Measurements from ENCODE around the gene MAP2K6.

Gene MAP2K6

DNA sequence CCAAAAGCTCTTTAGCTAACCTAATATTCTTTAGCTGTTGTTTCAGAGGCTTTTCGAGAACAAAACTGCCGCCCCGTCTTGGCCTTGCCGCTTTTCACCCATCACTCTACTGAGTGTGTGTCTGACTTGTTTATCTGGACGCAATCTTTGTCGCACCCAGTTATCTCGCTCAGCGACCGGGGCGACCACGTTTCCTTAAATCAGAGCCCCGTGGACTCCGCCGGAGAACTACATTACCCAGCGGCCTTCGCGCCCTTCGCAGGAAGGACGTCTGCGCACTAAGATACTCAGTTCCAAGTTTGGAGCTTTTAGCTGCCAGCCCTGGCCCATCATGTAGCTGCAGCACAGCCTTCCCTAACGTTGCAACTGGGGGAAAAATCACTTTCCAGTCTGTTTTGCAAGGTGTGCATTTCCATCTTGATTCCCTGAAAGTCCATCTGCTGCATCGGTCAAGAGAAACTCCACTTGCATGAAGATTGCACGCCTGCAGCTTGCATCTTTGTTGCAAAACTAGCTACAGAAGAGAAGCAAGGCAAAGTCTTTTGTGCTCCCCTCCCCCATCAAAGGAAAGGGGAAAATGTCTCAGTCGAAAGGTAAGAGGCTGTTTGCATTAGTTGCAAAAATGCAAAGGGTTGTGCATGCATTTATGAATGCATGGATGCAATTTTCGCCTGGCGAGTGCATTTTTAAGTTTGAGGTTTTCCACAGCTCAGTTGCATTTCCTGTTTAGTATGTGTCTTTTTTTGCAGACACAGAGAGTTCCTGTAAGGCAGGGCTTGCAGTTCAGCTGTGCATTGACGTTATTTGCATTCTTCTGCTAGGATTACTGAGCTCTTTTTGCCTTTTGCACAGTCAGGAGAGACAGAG is at the start of gene MAP2K6:
TSS of gene MAP2K6 (plus strand) at position 290 of the 867 bp plus-strand sequence. CDS start at position 578, 288 bp downstream.
- peak; percentile 79 to 97 (median 86) for DNase-seq
- intact Hi-C loops (cut with DNase I): loop anchor here (10.0 kb wide), 1 partner anchor 110 kb away; no protein-coding TSS in a partner anchor

GRCh38 chr17:69367298-69367697 is 47.2 kb upstream of the MAP2K6 start:
- DNase-seq: no peak
- intact Hi-C loops (cut with DNase I): no loop called here

DNA sequence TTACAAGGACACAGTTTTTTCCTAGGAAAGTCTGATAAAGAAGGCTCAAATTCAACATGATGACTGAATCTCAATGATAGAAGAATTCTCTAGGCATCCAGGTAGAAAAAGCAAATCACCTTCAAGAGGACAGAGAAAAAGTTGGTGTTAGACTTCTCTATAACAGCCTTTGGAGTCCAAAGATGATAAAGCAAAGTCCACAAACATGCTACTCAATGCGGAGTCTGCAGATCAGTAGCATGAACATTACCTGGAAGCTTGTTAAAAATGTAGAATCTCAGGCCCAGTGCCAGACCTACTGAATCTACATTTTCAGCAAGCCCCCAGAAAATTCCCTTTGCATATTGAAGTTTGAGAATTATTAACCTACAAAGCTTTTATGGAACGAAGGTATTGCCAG is 41.4 kb upstream of the MAP2K6 start:
- intact Hi-C loops (cut with DNase I): no loop called here
- DNase-seq: no peak

DNA sequence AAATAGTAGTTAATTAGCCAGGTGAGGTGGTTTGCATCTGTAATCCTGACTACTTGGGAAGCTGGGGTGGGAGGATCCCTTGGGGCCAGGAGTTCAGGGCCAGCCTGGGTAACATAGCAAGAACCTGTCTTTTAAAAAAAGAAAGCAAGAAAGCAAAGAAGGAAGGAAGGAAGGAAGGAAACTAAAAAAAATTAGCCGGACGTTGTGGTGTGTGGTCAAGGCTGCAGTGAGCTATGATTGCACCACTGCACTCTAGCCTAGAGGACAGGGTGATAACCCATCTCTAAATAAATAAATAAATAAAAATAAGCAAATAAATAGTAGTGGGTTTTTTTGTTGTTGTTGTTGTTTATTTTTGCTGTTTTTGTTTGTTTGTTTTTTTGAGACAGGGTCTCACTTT is 39.3 kb upstream of the MAP2K6 start:
- no peak for DNase-seq
- intact Hi-C loops (cut with DNase I): no loop called here

DNA sequence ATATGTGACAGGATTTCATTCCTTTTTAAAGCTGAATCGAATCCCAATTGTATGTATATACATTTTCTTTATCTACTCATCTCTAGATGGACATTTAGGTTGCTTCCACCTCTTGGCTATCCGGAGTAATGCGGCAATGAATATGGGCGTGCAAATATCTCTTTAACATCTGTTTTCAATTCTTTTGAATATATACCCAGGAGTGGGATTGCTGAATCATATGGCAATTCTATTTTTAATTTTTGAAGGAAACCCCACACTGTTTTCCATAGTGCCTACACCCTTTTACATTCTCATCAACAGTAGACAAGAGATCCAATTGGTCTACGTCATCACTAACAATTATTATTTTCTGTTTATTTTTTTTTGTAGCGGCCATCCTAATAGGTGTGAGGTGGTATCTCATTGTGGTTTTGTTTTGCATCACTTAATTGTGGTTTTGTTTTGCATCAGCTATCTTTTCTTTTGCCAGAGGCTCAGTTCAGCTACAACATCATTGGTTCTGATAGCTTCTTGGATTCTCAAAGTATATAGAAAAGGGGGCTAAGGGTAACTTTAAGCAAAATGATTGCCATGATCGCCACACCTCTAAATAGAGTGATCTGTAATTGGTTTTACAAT is 25.6 kb upstream of the MAP2K6 start:
- intact Hi-C loops (cut with DNase I): no loop called here
- no peak for DNase-seq

GRCh38 chr17:69390795-69391501 is 23.5 kb upstream of the MAP2K6 start:
- no peak for DNase-seq
- intact Hi-C loops (cut with DNase I): no loop called here

- no peak for DNase-seq
- intact Hi-C loops (cut with DNase I): no loop called here
Observed at GRCh38 chr17:69401251-69401650, 13.2 kb upstream of the MAP2K6 start.

DNA sequence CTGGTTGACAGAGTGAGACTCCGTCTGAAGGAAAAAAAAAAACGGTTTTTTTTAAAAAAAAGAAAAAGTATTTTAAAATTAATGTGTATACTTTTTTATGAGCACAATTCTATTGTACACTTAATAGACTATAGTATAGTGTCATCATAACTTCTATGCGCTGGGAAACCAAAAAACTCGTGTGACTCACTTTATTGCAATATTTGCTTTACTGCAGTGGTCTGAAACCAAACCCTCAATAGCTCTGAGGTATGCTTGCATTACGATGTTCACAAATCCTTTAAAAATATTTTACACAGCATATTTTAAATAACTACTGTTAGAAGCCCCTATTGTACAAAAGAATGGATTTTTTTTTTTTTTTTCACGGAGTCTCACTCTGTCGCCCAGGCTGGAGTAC is 12.4 kb upstream of the MAP2K6 start:
- no peak for DNase-seq
- intact Hi-C loops (cut with DNase I): no loop called here

DNA sequence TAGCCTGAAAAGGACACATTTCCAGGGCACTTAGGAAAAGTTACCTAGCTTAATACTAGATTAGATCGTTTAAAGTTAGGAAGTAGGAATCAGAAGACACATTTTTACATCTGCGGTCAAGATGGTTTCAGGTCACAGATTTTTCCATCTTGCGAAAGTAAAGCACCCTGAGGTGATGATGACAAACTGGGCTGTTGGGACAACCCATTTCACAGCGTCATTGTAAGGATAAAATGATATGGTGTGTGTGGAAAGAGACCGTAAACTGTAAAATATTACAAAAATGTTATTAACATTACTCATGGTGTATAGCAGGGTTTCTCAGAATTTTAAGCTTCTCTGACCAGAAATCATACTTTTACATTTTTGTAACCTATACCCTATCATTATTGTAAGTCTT is 10.1 kb upstream of the MAP2K6 start:
- DNase-seq: no peak
- intact Hi-C loops (cut with DNase I): no loop called here

DNA sequence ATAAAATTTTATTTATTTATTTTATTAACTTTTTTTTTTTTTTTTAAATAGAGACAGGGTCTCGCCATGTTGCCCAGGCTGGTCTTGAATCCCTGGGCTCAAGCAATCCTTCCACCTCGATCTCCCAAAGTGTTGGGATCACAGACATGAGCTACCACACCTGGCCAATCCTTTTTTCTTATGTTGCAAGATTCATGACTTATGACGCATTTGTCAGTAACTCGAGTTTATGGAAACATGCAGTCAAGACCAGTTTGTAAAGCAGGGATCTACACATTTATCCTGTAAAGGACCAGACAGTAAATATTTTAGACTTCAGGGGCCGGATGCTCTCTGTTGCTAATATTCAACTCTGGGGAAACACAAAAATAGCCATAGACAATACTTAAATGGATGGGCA is 9.4 kb upstream of the MAP2K6 start:
- intact Hi-C loops (cut with DNase I): no loop called here
- no peak for DNase-seq

DNA sequence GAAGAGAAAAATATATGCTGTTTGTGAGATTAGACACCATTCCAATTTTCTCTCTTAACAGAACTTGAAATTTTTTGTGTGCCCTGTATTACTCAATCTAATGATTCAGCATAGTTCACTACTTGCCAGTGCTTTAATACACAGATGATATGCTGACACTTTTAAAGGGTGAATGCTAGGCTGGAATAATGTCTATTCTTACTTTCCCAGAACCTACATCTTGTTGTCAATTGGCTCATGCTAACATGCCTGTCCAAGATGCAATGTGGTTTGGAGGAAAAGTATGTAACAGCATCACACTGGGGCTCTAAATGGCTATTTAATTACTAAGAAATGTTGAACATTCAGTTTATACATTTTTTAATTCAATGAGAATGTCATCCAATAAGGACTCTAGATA is 7.6 kb upstream of the MAP2K6 start:
- intact Hi-C loops (cut with DNase I): no loop called here
- DNase-seq: no peak

DNA sequence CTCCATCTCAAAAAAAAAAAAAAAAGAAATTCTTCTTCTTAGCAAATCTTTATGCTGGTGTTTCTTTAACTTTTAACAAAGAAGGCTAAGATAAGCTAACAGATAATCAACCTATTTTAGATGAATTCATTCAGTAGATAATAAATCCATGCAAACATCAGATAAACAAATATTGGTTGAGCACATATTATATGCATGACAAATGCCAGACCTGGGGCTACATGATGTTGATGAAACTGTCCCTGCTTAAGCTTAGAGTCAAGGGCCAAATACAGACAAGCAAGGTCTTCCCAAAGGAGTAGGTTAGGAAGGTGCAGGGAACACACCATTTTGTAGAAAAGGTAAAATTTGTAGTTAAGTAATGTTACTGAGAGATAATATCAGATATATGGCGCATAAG is 6.7 kb upstream of the MAP2K6 start:
- intact Hi-C loops (cut with DNase I): no loop called here
- DNase-seq: no peak

GRCh38 chr17:69410671-69411070 is 3.8 kb upstream of the MAP2K6 start:
- DNase-seq: no peak
- intact Hi-C loops (cut with DNase I): loop anchor here (10.0 kb wide), 1 partner anchor 114 kb away; no protein-coding TSS in a partner anchor

- intact Hi-C loops (cut with DNase I): loop anchor here (10.0 kb wide), 1 partner anchor 113 kb away; no protein-coding TSS in a partner anchor
- DNase-seq: no peak
Observed at GRCh38 chr17:69411766-69412165, 2.7 kb upstream of the MAP2K6 start.

DNA sequence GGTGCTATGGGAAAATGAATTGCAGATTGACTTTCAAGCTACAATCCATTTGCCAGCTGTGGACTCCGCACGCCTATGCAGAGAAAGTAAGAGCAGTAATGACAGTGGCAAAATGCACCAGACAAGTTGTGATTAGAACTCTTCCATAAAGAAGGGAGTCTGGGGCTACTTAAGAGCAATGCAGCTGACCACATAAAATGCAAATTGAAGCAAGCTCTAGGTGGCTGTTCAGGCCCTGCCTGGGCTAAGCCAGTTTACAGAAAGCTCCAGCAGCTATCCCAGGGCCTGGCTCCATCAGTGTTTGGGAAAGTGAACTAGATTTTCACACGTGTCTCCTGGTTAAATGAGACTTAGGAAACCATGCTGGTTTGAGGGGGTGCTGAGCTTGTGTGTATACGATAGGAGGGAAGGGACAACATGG is 2.2 kb upstream of the MAP2K6 start:
- intact Hi-C loops (cut with DNase I): loop anchor here (10.0 kb wide), 1 partner anchor 113 kb away; no protein-coding TSS in a partner anchor
- no peak for DNase-seq

- intact Hi-C loops (cut with DNase I): loop anchor here (10.0 kb wide), 1 partner anchor 109 kb away; no protein-coding TSS in a partner anchor
- DNase-seq: no peak
Observed at GRCh38 chr17:69415431-69415830, 934 bp downstream of the MAP2K6 start.

- intact Hi-C loops (cut with DNase I): loop anchor here (10.0 kb wide), 1 partner anchor 107 kb away; no protein-coding TSS in a partner anchor
- no peak for DNase-seq
Observed at GRCh38 chr17:69417545-69418483, 3.3 kb downstream of the MAP2K6 start.

DNA sequence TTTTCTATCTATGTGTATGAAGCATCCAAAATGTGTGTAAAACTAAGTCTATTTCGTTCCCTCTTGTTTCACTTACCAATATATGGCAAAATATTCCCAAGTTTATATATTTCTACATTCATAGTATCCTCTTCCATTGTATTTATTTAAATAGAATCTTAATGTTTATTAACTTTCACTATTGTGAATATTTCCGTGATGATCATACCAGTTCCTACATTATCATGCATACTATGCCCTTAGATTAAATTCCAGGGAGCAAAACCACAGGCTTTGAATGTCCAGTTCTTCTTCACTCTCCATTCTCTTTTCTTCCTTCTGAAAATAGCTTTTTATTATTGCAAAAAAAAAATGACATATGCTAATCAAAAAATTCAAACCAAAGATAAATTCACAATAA is 4.0 kb downstream of the MAP2K6 start:
- intact Hi-C loops (cut with DNase I): loop anchor here (10.0 kb wide), 1 partner anchor 106 kb away; no protein-coding TSS in a partner anchor
- DNase-seq: no peak

DNA sequence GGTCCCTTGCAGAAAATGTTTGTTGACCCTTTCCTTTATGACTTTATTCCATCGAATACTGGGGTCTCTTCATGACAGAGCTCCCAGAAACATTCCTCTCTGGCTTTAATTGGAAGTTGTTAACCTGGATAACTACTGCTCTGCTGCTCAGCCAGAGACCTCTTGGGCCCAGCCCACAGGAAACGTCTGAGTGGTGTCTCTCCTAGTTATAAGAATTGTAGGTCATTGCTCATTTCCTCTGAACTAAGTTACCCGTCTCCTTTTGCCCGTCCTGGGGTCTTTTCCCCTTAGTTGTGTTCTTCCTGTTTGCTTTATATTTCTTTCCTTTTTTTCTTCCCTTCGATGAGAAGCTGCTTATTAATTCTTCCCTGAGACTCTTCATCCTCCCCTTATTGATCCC is 9.0 kb downstream of the MAP2K6 start:
- intact Hi-C loops (cut with DNase I): no loop called here
- no peak for DNase-seq
